BLaER1 (cell line): ENCODE data around the gene ZNF532.

Experiments used
- H3K27ac ChIP-seq: shearing (Covaris generic); formaldehyde crosslinking; 2 replicates; pipeline ENCODE4 v1.8.1; 2022
- H3K27me3 ChIP-seq: shearing (Covaris generic); formaldehyde crosslinking; 2 replicates; pipeline ENCODE4 v1.8.1; 2022
- H3K36me3 ChIP-seq: shearing (Covaris generic); formaldehyde crosslinking; 2 replicates; pipeline ENCODE4 v1.8.1; 2022
- H3K4me1 ChIP-seq: shearing (Covaris generic); formaldehyde crosslinking; 2 replicates; pipeline ENCODE4 v1.8.1; 2022
- H3K4me2 ChIP-seq: shearing (Covaris generic); formaldehyde crosslinking; 2 replicates; pipeline ENCODE4 v1.8.1; 2022
- H3K4me3 ChIP-seq: shearing (Covaris generic); formaldehyde crosslinking; 2 replicates; pipeline ENCODE4 v1.8.1; 2022
- H3K9ac ChIP-seq: shearing (Covaris generic); formaldehyde crosslinking; 2 replicates; pipeline ENCODE4 v1.8.1; 2022
- H3K9me3 ChIP-seq: shearing (Covaris generic); formaldehyde crosslinking; 2 replicates; pipeline ENCODE4 v1.8.1; 2022
- H4K20me1 ChIP-seq: shearing (Covaris generic); formaldehyde crosslinking; 2 replicates; pipeline ENCODE4 v1.8.1; 2022
- Cebpa-rat ChIP-seq: shearing (Covaris generic); IDR thresholded peaks from 2 replicates; pipeline ENCODE4 v1.8.1; 2022

ZNF532 gene

GRCh38 chr18:58865701-58866065 is 1.0 kb downstream of the ZNF532 start:
- no peaks in the 10 kb centered on the region for H3K4me1 ChIP-seq
- H4K20me1 ChIP-seq, result no peaks in the 10 kb centered on the region

GRCh38 chr18:58866066-58866772 is 1.5 kb downstream of the ZNF532 start:
- H3K27me3 ChIP-seq, result peaks cover 56% of the 10 kb centered on the region
- no peaks in the 10 kb centered on the region for H3K36me3 ChIP-seq
- peaks cover 7% of the 10 kb centered on the region; the same call in 1 of the 2 replicates for H3K9me3 ChIP-seq
- no peaks in the 10 kb centered on the region for H4K20me1 ChIP-seq
- TF ChIP-seq Cebpa-rat, result no peak
- no peak overlapping the region for H3K27ac ChIP-seq
- no peak overlapping the region for H3K9ac ChIP-seq
- H3K4me3 ChIP-seq, result no peak overlapping the region
- no peak overlapping the region for H3K4me2 ChIP-seq
- no peaks in the 10 kb centered on the region for H3K4me1 ChIP-seq

More at GRCh38 chr18:58865701-58866065, 1.0 kb downstream of the ZNF532 start:
- Histone ChIP-seq H3K9me3 (peaks cover 7% of the 10 kb centered on the region; the same call in 1 of the 2 replicates), H3K27ac (no peak overlapping the region), H3K9ac (no peak overlapping the region), H3K36me3 (no peaks in the 10 kb centered on the region), H3K27me3 (peaks cover 61% of the 10 kb centered on the region), H3K4me3 (no peak overlapping the region), H3K4me2 (no peak overlapping the region)
- no peak for TF ChIP-seq Cebpa-rat

- Histone ChIP-seq H3K4me3 (no peak overlapping the region), H4K20me1 (no peaks in the 10 kb centered on the region), H3K9me3 (peaks cover 7% of the 10 kb centered on the region; the same call in 1 of the 2 replicates), H3K4me1 (no peaks in the 10 kb centered on the region), H3K9ac (no peak overlapping the region), H3K27ac (no peak overlapping the region), H3K4me2 (no peak overlapping the region), H3K27me3 (peaks cover 51% of the 10 kb centered on the region), H3K36me3 (no peaks in the 10 kb centered on the region)
- no peak for TF ChIP-seq Cebpa-rat
These were observed 2.1 kb downstream of the ZNF532 start for GRCh38 chr18:58866773-58867150.

- Histone ChIP-seq H3K9me3 (peaks cover 7% of the 10 kb centered on the region; the same call in 1 of the 2 replicates), H3K4me3 (no peak overlapping the region), H3K27me3 (peaks cover 44% of the 10 kb centered on the region), H4K20me1 (no peaks in the 10 kb centered on the region), H3K9ac (no peak overlapping the region), H3K27ac (no peak overlapping the region), H3K4me1 (no peaks in the 10 kb centered on the region), H3K36me3 (no peaks in the 10 kb centered on the region), H3K4me2 (no peak overlapping the region)
- TF ChIP-seq Cebpa-rat, result no peak
These were observed 2.7 kb downstream of the ZNF532 start for GRCh38 chr18:58867281-58867961.

GRCh38 chr18:58868440-58868839 is 3.8 kb downstream of the ZNF532 start:
- Histone ChIP-seq H3K27me3 (peaks cover 34% of the 10 kb centered on the region), H3K9ac (no peak overlapping the region), H3K27ac (no peak overlapping the region), H3K36me3 (no peaks in the 10 kb centered on the region), H3K4me3 (no peak overlapping the region), H3K4me2 (no peak overlapping the region), H3K9me3 (peaks cover 7% of the 10 kb centered on the region; the same call in 1 of the 2 replicates), H3K4me1 (no peaks in the 10 kb centered on the region), H4K20me1 (no peaks in the 10 kb centered on the region)
- no peak for TF ChIP-seq Cebpa-rat

- H3K4me3 ChIP-seq, result no peak overlapping the region
- no peak overlapping the region for H3K27ac ChIP-seq
- peaks cover 19% of the 10 kb centered on the region for H3K27me3 ChIP-seq
- TF ChIP-seq Cebpa-rat, result no peak
- no peaks in the 10 kb centered on the region for H4K20me1 ChIP-seq
- H3K4me2 ChIP-seq, result no peak overlapping the region
- H3K4me1 ChIP-seq, result no peaks in the 10 kb centered on the region
- no peaks in the 10 kb centered on the region for H3K36me3 ChIP-seq
- H3K9ac ChIP-seq, result no peak overlapping the region
- H3K9me3 ChIP-seq, result peaks cover 7% of the 10 kb centered on the region; the same call in 1 of the 2 replicates
These were observed 5.5 kb downstream of the ZNF532 start for GRCh38 chr18:58870130-58870529.

- Histone ChIP-seq H3K36me3 (no peaks in the 10 kb centered on the region), H3K4me2 (no peak overlapping the region), H4K20me1 (no peaks in the 10 kb centered on the region), H3K4me3 (no peak overlapping the region), H3K27ac (no peak overlapping the region), H3K27me3 (peaks cover 14% of the 10 kb centered on the region), H3K9ac (no peak overlapping the region), H3K4me1 (no peaks in the 10 kb centered on the region), H3K9me3 (peaks cover 7% of the 10 kb centered on the region; the same call in 1 of the 2 replicates)
- no peak for TF ChIP-seq Cebpa-rat
These were observed 5.9 kb downstream of the ZNF532 start for GRCh38 chr18:58870621-58871020.

- H3K4me1 ChIP-seq, result no peaks in the 10 kb centered on the region
- H4K20me1 ChIP-seq, result no peaks in the 10 kb centered on the region
- no peak for TF ChIP-seq Cebpa-rat
- no peaks in the 10 kb centered on the region for H3K36me3 ChIP-seq
- H3K27me3 ChIP-seq, result 0 out of 2 replicates have a peak, but pooled peaks cover 4% of the 10 kb centered on the region
- no peak overlapping the region for H3K4me2 ChIP-seq
- no peak overlapping the region for H3K4me3 ChIP-seq
- H3K9ac ChIP-seq, result no peak overlapping the region
- H3K9me3 ChIP-seq, result peaks cover 7% of the 10 kb centered on the region; the same call in 1 of the 2 replicates
- no peak overlapping the region for H3K27ac ChIP-seq
These were observed 7.1 kb downstream of the ZNF532 start for GRCh38 chr18:58871514-58872420.

- no peaks in the 10 kb centered on the region for H3K36me3 ChIP-seq
- H3K4me2 ChIP-seq, result no peak overlapping the region
- no peaks in the 10 kb centered on the region for H4K20me1 ChIP-seq
- no peaks in the 10 kb centered on the region for H3K9me3 ChIP-seq
- TF ChIP-seq Cebpa-rat, result no peak
- no peak overlapping the region for H3K9ac ChIP-seq
- peaks cover 5% of the 10 kb centered on the region; the same call in 1 of the 2 replicates for H3K27me3 ChIP-seq
- H3K4me1 ChIP-seq, result no peaks in the 10 kb centered on the region
- no peak overlapping the region for H3K27ac ChIP-seq
- H3K4me3 ChIP-seq, result no peak overlapping the region
These were observed 14.0 kb downstream of the ZNF532 start for GRCh38 chr18:58878640-58879039.
